GM12872 (cell line): ENCODE results near the gene REV3L.

ENCODE experiments used
- TF ChIP-seq, protein P1 (sequence below): IDR thresholded peaks from 3 replicates; pipeline ENCODE4 v1.5.1; 2011; ENCODE audit warnings: low read depth, mild to moderate bottlenecking, low read length, moderate library complexity; ENCODE audit not compliant: insufficient read depth

The REV3L gene

GRCh38 chr6:111461860-111462259, 21.2 kb downstream of the REV3L start:
- TF ChIP-seq, protein P1, sequence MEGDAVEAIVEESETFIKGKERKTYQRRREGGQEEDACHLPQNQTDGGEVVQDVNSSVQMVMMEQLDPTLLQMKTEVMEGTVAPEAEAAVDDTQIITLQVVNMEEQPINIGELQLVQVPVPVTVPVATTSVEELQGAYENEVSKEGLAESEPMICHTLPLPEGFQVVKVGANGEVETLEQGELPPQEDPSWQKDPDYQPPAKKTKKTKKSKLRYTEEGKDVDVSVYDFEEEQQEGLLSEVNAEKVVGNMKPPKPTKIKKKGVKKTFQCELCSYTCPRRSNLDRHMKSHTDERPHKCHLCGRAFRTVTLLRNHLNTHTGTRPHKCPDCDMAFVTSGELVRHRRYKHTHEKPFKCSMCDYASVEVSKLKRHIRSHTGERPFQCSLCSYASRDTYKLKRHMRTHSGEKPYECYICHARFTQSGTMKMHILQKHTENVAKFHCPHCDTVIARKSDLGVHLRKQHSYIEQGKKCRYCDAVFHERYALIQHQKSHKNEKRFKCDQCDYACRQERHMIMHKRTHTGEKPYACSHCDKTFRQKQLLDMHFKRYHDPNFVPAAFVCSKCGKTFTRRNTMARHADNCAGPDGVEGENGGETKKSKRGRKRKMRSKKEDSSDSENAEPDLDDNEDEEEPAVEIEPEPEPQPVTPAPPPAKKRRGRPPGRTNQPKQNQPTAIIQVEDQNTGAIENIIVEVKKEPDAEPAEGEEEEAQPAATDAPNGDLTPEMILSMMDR: no peak

DNA sequence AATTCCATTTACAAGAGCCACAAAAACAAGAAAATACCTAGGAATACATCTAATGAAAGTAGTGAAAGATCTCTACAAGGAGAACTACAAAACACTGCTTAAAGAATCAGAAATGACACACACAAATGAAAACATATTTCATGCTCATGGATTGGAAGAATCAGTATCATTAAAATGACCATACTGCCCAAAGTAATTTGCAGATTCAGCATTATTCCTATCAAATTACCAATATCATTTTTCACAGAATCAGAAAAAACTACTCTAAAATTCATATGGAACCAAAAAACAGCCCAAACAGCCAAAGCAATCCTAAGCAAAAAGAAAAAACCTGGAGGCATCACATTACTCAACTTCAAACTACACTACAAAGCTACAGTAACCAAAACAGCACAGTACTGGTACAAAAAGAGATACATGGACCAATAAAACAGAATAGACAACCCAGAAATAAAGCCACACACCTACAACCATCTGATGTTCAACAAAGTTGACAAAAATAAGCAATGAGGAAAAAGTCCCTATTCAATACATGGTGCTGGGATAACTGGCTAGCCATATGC, 24.3 kb downstream of the REV3L start:
- TF ChIP-seq, protein P1: no peak

DNA sequence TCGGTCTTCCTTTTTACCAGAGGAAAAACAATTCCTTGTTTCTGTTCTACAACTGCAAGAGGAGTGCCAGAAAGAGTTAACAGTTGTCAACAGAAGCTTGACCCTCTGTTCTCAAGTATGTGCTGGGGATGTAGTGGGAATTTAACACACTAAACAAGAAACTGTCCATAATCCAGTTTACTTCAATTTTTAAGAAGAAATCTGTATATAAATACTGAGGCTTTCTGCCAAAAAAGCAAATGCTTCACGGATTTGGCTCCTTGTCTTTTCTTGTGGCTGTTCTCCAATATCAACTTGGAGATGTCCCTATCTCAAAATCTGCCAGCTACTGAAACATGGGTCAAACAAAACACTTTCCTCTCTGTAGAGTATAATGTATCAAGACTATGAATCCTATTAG, 26.8 kb downstream of the REV3L start:
- TF ChIP-seq, protein P1: no peak

GRCh38 chr6:111450636-111451035, 32.4 kb downstream of the REV3L start:
- TF ChIP-seq, protein P1: no peak

- TF ChIP-seq, protein P1: no peak
Observed at GRCh38 chr6:111450087-111450486, 32.9 kb downstream of the REV3L start.

DNA sequence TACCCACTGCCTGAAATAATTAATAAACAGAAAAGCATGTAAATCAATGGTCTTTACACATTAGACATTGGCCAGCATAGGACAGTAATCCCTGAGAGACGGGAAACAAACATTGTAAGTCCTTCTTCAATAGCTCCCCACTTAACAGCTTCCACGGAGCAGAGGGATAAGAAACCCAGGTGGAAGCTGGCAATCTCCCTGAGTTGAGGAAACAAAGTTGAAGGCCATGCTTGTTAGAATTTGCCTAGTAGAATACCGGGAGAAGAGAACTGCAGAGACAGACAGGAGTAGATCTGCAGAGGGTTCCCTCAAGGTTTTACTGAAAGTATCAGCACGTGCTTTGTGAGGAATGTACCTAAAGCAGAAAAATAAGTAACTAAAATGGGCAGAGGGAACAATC, 33.9 kb downstream of the REV3L start:
- TF ChIP-seq, protein P1: no peak

DNA sequence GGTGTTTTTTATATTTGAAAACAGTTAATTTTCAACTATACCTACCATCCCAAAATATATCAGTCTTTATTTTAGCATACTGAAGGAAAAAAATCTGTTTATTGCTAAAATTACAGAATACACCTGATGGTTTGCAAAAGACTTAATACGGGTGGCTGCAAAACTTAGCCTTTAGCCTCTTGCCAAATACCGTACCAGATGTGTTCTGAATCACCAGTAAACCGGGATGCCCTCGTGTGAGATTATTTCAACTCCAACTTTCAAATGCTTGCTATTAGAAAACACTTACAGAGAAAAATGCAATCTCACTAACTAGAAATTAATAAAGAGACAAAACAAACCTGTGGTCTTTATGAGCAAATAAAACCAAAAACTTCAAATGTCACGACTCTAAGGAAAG, 36.0 kb downstream of the REV3L start:
- TF ChIP-seq, protein P1: no peak
